ENCODE results near the gene STRN3. TPM values are rescaled to one million over a fixed set of nuclear protein-coding genes. Genes with fewer than 3 reads are reported as not detected.

Gene STRN3
- total and polyA plus RNA-seq, 10 of the 15 experiments (the other 5 are each of a cell fraction or from before 2014, with no cell fraction given) = 7.8 to 27.9 (median 14.1) TPM

- TF ChIP-seq E2F8 (IDR thresholded peaks at IDR 0.05; ENCODE audit: low read depth, partially characterized antibody) = no peak
- TF ChIP-seq POU2F2 (IDR thresholded peaks at IDR 0.05; ENCODE audit: borderline replicate concordance, low read depth, low read length) = 0 out of 3 replicates have a peak, but pooled peaks have one; percentile 36
- peak; percentile 46; the same call in 1 of the 2 replicates for TF ChIP-seq RUNX3 (IDR thresholded peaks at IDR 0.05; ENCODE audit: low read length)
- TF ChIP-seq TARDBP (IDR thresholded peaks at IDR 0.05; ENCODE audit: borderline replicate concordance) = no peak
- no peak for TF ChIP-seq NFYB (IDR thresholded peaks at IDR 0.05; ENCODE audit: insufficient read depth, low read depth, low read length)
- no peak for TF ChIP-seq CHD2 (IDR thresholded peaks at IDR 0.05; ENCODE audit: borderline replicate concordance, low read depth, low read length)
- TF ChIP-seq CHD1 (IDR thresholded peaks at IDR 0.05; ENCODE audit: low read depth, low read length) = no peak
- TF ChIP-seq RELB (IDR thresholded peaks at IDR 0.05; ENCODE audit: low read depth) = no peak; the same call in 1 of the 2 replicates
- no peak for TF ChIP-seq ZNF687 (IDR thresholded peaks at IDR 0.05)
- TF ChIP-seq USF2 (IDR thresholded peaks at IDR 0.05; ENCODE audit: borderline replicate concordance, low read depth, low read length) = no peak
- peak; percentile 73 to 92 for TF ChIP-seq EP300 (IDR thresholded peaks at IDR 0.05; ENCODE audit: borderline replicate concordance in 1 of 2, control insufficient read depth in 1 of 2, low read depth in 2 of 2, low read length in 2 of 2)
- TF ChIP-seq HDAC6 (IDR thresholded peaks at IDR 0.05; ENCODE audit: unreplicated experiment) = no peak
- TF ChIP-seq RCOR1 (conservative IDR thresholded peaks at IDR 0.05; ENCODE audit: low read depth, low read length) = no peak
- TF ChIP-seq LARP7 (IDR thresholded peaks at IDR 0.05) = no peak
- 0 out of 4 replicates have a peak, but pooled peaks of 1 of the 2 experiments have one; percentile 43 for TF ChIP-seq SRF (IDR thresholded peaks at IDR 0.05; ENCODE audit: low read depth in 2 of 2, low read length in 2 of 2)
- TF ChIP-seq ZNF24 (IDR thresholded peaks at IDR 0.05) = no peak
- TF ChIP-seq CEBPZ (IDR thresholded peaks at IDR 0.05; ENCODE audit: low read depth, low read length) = no peak
Observed at GRCh38 chr14:30854492-30854891, 171.7 kb downstream of the STRN3 start (continued).
